Suppressor macrophage treated with lipopolysaccharide for 4 hours (primary cell): ENCODE data around the gene ACP2.
"Not testable (repeated sequence)": the region's sequence is repeated elsewhere in the genome, so short reads cannot be mapped to it uniquely, and the experiment has no call there.

Source experiments
- DNase-seq: peaks from one replicate; pipeline ENCODE4 v3.0.0-alpha.2; 2020

Gene ACP2

DNA sequence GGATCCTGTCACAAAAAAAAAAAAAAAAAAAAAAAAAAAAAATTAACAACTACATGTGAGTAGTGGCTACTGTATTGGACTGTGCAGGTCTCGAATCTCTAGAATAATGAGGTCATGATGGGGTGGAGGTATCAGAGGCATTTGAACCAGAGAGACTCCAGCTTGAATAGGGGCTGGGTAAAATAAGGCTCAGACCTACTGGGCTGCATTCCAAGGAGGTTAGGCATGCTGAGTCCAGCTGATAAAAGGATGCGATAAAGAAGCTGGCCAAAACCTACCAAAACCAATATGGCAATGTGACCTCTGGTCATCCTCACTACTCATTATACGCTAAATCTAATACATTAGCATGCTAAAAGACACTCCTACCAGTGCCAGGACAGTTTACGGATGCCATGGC lies 56.5 kb downstream of the ACP2 start:
- no peak for DNase-seq

GRCh38 chr11:47191137-47191536 lies 57.5 kb downstream of the ACP2 start:
- DNase-seq, result not testable (repeated sequence)
